SKM-1 (cell line): ENCODE data around the gene MYO1B.

Source experiments
- DNase-seq: peaks from one replicate; lab custom pipeline; 2025; ENCODE audit not compliant: unreplicated experiment; lab: John Stamatoyannopoulos, UW

MYO1B gene

GRCh38 chr2:191318729-191319078 is 73.5 kb downstream of the MYO1B start:
- DNase-seq: no peak

- no peak for DNase-seq
Observed at GRCh38 chr2:191319186-191319585, 74.0 kb downstream of the MYO1B start.

GRCh38 chr2:191320881-191321280 is 75.7 kb downstream of the MYO1B start:
- no peak for DNase-seq

DNA sequence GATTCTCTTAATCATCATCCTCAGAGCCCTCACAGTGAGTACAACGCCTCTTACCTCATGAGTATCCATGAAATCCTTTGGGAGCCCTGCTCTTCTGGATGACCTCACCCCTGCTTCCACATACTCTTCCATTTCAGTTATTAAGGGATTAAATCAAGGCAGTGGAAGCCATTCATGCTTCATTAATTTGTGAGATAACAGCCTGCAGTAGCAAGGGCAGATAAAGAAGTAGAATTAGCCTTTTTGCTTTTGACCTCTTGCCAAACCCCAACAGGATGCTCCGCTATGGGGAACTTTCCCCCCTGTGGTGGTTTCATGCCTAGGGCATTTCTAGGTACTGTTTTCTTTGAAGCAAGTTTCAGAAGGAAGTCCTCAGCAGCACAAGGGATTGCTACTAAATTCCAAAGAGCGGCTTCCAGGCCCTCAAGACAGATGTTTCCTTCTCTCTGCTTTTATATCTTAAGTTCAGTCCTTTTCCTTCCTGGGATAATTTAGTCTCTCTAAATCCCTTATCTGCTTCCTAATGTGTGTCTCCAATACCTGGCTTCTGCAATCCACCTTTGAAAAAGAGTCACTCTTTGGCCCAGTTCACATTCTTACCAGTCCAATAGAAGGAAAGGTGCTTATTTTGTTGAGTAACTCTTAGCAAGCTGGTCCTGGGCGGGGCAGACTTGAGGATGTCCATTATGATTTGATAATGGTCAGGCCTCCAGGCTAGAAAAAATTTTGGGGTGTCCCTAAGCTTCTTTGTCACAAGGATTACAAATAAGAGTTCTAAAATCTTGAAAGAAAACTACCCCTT is 76.9 kb downstream of the MYO1B start:
- peak; percentile 57 for DNase-seq

GRCh38 chr2:191322828-191323506 is 77.8 kb downstream of the MYO1B start:
- no peak for DNase-seq

GRCh38 chr2:191325651-191326365 is 80.6 kb downstream of the MYO1B start:
- DNase-seq: no peak

DNA sequence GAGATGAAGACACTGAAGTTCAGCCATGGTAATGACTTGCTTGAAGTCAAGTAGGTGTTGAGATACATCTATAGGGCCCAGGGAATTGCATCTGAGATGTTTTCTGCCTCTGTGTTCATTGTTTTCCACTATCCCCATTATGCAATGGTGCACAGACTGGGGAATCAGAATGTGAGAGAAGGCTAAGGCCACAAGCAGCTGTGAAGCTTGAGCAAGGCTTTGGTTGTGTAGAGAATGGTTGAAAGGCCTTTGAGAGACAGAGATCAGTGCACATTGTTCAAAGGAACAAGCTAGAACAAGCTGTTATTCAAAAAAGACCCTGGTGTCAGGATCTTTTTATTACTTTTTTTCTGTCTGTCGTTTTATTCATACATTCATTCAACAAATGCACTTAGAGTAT is 82.3 kb downstream of the MYO1B start:
- DNase-seq: no peak

DNA sequence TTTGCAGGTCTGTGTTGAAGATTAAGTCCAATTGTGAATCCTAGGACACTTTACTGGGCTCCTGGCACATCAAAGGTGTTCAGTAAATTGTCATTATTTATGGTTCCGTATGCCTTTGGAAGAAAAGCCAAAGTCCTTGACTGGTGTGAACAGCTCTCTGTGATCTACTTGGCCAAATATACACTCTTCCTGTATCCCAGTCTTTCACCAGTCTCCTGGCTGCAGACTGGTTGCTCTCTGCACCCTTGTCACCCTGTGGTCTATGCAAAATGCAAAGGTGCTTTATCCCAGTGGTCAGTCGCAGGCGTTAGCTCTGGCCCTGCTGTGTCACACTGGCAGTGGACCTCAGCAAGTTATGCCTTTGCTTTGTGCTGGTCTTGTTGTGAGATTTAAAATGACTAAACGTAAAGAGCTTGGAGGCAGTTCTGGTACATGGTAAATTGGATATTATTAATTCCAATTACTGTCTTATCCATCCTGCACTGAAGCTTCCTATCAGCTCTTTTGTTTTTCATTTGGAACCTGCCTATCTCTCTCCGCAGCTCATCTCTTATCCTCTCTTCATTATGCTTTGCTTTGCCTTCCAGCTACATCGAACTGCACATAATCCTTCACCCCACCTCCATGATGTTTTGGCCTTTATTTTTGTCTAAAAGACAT is 83.1 kb downstream of the MYO1B start:
- DNase-seq: no peak

GRCh38 chr2:191329841-191330240 is 84.6 kb downstream of the MYO1B start:
- DNase-seq: no peak

- no peak for DNase-seq
Observed at GRCh38 chr2:191333911-191334357, 88.7 kb downstream of the MYO1B start.

DNA sequence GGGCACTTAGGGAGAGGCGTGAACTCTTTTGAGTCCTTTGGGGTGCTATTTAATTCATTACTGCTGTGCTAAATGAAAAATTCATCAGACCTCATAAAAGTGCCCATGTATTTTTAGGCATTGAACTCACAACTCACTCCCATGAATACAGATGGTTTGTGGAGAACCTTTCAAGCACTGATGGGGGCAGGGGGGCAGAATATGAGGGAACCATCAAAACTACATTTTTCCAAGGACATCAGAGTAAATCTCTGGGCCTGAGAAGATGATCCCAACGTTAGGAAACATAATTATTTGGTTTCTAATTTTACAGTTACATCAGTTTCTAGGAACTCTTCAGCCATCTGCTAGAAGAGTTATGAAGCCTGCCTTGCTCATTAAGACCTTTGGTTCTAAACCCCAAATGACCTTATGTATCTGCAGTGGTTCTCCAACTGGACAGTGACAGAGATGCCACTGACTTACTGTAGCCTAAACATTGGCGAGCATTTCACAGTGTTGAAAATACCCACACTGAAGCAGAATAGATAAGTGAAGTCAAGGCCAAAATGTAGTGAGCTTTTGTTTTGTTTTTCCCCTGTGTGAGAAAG is 90.8 kb downstream of the MYO1B start:
- DNase-seq: no peak

DNA sequence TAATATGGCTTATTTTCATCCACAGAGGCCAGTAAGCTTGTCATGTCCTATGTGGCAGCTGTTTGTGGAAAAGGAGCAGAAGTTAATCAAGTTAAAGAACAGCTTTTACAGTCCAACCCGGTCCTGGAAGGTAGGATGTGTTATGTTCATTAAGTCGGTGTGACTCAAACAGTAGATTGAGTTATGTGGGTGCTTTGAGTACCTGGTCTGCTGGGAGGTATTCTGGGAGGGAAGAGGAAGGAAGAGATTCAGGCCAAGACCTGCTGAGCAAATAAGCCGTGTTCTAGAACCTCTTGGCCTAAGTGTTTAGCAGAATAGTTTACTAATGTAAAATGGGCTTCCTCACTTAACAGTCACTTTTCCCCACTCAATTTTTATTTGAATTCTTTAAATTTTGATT is 96.2 kb downstream of the MYO1B start:
- no peak for DNase-seq

- no peak for DNase-seq
Observed at GRCh38 chr2:191343796-191344338, 98.7 kb downstream of the MYO1B start.

DNA sequence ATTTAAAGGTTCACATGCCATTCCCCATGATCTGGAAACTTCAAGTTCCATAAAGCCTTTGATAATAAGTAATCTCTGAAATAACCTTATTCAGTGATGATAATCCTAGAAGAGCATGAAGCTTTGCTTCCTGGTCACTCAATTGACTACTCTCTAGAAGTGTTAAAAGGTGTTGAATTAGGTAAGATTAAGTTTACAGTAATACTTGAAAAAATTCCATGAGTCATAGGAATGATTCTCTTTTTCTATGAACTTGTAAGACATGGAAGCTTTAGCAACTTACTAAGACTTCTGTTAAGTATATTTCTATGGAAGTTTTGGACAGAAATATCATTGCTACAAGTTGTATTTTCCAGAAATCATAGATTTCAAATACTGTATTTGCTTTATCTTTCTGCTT is 100.6 kb downstream of the MYO1B start:
- DNase-seq: no peak

GRCh38 chr2:191347154-191347553 is 102.0 kb downstream of the MYO1B start:
- DNase-seq: no peak

DNA sequence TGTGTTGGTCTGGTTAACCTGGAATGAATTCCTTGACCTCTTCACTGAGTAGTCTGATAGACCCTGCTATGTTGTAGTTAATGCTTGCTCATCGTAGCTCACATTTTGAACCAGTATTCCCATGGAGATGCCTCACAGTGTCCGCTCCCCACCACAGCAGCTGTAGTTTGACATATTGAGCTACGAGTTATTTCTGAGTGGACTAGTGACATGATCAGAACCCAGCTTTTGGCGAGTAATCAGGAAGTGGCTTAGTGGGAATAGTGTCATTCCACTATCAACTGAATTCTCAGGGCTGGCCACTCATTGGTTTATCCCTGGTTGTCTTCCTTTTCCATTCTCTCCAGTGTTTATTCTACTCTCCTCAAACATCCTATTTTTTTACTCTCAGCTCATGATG is 102.7 kb downstream of the MYO1B start:
- no peak for DNase-seq

GRCh38 chr2:191349990-191350389 is 104.8 kb downstream of the MYO1B start:
- DNase-seq: no peak

- no peak for DNase-seq
Observed at GRCh38 chr2:191350826-191351225, 105.6 kb downstream of the MYO1B start.

DNA sequence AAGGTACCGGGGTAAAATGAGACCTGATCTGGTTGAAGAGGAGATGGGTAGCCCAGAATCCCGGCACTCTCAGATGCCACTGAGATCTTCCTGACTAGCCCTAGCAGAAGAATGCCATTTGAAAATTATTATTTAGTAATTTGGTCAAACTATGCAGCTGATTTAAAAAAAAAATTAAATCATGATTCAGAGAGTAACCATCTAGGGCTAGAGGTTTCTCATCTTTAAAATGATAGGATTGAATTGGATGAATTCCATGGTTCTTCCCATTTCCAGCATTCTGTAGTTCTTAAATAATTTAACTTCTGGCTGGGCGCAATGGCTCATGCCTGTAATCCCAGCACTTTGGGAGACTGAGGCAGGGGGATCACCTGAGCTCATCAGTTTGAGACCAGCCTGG is 106.1 kb downstream of the MYO1B start:
- no peak for DNase-seq

- DNase-seq: no peak
Observed at GRCh38 chr2:191351921-191352320, 106.7 kb downstream of the MYO1B start.

DNA sequence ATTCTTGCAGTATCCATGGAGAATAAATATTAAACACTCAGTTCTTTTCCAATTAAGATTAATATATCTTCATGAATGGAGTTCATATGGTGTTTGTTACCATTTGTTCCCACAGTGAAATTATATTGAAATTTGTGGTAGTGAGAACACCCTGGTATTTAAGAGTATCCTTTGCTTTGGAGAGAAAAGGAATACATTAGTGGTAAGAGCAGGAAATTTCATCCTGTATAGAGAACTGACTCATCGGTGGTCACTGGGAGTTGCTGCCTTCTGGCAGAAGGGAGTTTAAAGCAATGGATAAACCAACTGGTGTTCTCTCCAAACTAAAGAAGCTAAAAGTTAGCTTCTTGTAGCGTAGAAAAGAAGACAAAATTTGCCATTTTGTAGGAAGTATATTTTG is 107.3 kb downstream of the MYO1B start:
- DNase-seq: no peak
